Right lobe of liver (tissue), 4 donors: ENCODE results near the gene PRR35.

ENCODE experiments used
- CTCF ChIP-seq, 4 donors: fragments of 200-600 bp in 3 of 4; fragments of 450-650 bp in 1 of 4; IDR thresholded peaks; one replicate each; pipeline versions ENCODE4 v1.5.1 to v1.8.0; 2016 to 2022; ENCODE audit warnings: antibody characterized with exemption in 4 of 4, mild to moderate bottlenecking in 2 of 4
- POLR2A ChIP-seq: fragments of 450-650 bp; IDR thresholded peaks from one replicate; pipeline ENCODE4 v1.6.1; 2017; ENCODE audit warnings: antibody characterized with exemption, mild to moderate bottlenecking
- donor health status: DM: no; HTN: no; CAD: no.
- donor health status: DM: no; HTN: no; CAD: no.
- donor health status: DM: no; HTN: yes; CAD: no.

GRCh38 chr16:591892-592517, 31.8 kb downstream of the PRR35 start:
- TF ChIP-seq CTCF (IDR thresholded peaks at IDR 0.05) (no peak), POLR2A (no peak)
